HEK293 (cell line): ENCODE measurements around the gene VGLL4.

Source experiments
- CTCF ChIP-seq: fragments of 450-650 bp; formaldehyde crosslinking; IDR thresholded peaks from 2 replicates; pipeline ENCODE4 v1.5.1; 2016; ENCODE audit warnings: missing biosample characterization, missing genetic modification characterization
- HIC1 ChIP-seq: fragments of 450-650 bp; formaldehyde crosslinking; IDR thresholded peaks from 2 replicates; pipeline ENCODE4 v1.5.1; 2016; ENCODE audit warnings: missing biosample characterization, missing genetic modification characterization
- SALL2 ChIP-seq: fragments of 450-650 bp; formaldehyde crosslinking; IDR thresholded peaks from 2 replicates; pipeline ENCODE4 v1.5.0; 2017; ENCODE audit warnings: missing biosample characterization, mild to moderate bottlenecking, missing genetic modification characterization, borderline replicate concordance
- ZNF16 ChIP-seq: fragments of 450-650 bp; formaldehyde crosslinking; IDR thresholded peaks from 2 replicates; pipeline ENCODE4 v1.5.1; 2016; ENCODE audit warnings: low read depth, missing biosample characterization, missing genetic modification characterization
- ZNF274 ChIP-seq, 2 experiments: fragments of 200-500 bp in 1 of 2; fragments of 450-650 bp in 1 of 2; sonication (Bioruptor generic) in 1 of 2; formaldehyde crosslinking in 1 of 2; IDR thresholded peaks; 2 replicates each; pipeline versions ENCODE4 v1.5.1 to v1.6.1; 2014 to 2016; ENCODE audit warnings: borderline replicate concordance in 1 of 2, inconsistent platforms in 1 of 2, low read length in 1 of 2, missing biosample characterization in 1 of 2, missing genetic modification characterization in 1 of 2

DNA sequence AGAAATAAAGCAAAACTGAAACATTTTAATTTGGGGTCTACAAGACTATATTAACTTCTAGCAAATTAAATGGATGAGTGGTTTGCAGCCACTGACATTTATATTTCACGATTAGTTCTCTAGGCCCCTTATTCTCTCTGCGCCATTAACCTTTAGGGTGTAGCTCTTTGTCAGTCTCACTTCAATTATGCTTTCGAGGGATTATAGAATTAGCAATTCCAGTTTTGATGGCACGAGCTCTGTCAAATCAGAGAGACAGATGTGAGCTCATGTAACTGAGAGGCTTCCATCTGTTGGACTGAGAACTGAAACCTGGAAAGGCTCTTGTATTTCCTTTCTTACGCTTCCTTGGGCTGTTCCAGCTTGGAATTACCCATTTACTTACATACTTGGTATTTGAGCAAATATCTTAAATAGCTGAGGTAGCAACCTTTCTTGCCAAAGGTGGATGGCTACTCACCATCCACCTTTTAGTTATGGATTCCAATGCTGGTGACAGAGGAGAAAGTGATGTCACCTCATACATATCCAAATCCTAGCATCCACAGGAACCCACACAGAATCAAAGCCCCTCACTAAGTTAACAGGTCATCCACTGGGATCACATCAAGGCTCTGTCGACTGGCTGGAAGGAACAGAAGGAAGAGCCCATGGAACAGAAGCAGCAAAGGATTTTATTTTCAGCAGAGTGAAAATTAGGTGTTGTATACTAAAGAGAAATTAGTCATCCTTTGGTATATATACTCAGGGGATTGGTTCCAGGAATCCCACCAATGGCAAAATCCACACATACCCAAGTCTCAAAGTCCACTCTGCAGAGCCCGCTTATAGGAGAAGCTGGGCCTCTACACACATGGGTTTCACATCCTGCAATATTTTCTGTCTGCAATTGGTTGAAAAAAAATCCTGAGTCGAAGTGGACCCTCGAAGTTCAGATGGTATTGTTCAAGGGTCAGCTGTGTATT lies 20.8 kb downstream of the VGLL4 start:
- TF ChIP-seq HIC1 (tag by site-specific recombination) = no peak
- TF ChIP-seq ZNF16 = no peak
- TF ChIP-seq CTCF (tag by site-specific recombination) = no peak
- no peak for TF ChIP-seq SALL2 (tag by site-specific recombination)
- no peak for TF ChIP-seq ZNF274 (IDR thresholded peaks at IDR 0.05; ENCODE audit: low read length)
- TF ChIP-seq ZNF274 (tag by site-specific recombination; IDR thresholded peaks at IDR 0.05; ENCODE audit: borderline replicate concordance) = no peak
